Measurements from ENCODE around the gene BTBD2.

The BTBD2 gene

DNA sequence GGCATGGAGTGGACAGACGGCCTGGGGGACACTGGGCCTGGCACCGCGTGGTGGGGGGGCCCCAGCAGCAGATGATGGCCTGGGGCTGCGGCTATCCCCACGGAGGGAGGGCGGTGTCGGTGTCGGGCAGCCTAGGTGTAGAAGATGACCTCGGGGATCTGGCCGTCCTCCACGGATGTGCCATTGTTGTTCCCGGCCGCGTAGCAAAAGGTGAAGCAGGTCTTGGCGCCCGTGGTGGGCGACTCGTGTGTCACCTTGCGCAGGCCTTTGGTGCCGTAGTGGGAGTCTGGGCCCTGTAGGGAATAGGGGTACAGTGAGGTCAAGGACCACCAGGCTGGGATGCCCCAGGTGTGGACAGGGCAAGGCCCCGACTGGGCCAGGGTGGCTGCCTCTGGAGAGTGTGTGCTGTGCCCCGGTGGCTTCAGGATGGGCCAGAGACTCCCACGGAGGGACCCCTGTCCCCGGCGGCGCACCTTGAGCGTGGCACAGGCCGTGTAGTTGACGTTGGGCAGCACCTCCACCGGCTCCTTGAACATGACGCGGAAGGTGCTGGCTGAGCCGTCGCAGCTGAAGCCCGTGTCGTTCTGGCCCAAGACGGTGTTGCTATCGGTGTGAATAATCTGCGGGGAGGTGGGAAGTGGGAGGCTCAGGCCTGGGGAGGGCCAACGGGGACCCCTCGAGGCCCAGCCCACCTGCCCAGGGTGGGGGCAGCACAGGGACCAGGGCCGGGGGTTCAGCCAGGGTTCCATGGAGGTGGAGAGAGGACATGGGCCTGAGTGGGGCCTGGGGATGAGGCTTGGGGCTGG lies 29.0 kb downstream of the BTBD2 start:
- no peak for DNase-seq (ENCODE audit: low read depth in 2 of 2)

DNA sequence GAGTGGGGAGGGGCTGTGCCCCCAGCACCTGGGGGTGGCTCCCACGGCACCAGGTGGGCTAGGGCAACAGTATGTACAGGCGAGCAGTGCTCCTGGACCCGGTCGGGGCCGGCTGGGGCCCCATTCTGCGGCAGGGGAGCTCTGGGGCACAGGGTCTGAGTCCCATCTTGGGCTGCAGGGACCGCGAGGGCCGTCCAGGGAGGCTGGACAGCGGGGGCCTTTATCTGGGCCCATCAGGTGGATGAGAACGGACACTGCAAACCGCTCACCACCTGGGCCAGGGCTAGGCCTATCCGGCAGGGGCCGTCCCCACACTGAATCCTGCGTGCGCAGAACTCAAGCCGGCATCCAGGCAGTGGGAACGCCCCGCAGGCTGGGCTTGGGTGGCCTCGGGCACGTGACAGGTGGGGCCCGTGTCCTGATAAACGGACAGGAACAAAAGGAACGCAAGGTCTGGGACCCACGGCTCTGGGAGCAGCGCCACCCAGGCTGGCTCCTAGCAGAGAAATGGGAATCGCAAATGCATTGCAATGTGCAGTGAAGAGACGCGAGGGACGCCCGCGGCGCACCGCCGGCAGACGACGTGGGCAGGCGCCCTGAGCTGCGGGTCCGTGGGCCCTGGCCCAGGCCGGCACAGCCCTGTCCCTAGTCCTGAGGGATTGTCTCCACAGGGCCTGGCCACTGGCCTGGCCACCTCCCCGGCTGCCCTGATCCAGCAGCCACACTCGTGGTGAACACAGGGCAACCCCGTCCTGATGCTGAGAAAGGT lies 29.7 kb downstream of the BTBD2 start:
- DNase-seq (ENCODE audit: low read depth in 2 of 2) = no peak

DNA sequence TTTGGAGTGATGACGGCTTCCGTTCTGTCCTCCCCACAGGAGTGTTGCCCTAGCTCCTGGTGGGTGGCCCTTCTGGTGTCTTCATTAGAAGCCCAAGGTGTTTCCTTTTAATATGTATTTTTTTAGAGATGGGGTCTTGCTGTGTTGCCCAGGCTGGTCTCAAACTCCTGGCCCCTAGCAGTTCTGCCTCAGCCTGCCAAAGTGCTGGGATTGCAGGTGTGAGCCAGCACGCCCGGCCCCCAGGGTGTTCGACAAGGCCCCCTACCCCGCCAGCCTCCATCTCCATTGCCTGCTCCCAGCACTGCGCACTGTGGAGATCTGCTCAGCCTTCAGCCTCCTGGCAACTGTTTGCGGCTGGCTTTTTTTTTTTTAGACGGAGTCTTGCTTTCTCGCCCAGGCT lies 31.2 kb downstream of the BTBD2 start:
- DNase-seq (ENCODE audit: low read depth in 2 of 2) = no peak

DNA sequence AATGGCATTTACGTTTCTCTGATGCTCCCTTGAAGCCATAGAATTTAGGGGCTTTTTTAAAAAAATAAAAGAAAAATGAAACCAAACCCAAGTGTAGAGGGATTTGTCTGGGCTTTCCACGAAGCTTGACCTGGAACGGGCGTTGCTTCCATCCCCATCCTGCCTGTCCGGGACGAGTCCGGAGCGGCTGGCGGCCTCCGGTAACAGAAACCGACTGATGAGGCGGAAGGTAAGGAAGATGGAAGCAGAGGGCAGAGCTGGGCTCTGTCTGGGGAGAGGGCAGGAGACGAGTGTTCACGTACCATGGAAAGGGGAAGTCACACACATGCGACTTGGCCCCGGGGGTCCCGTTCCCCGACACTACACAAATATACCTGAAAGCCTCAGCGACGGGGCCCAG lies 34.3 kb downstream of the BTBD2 start:
- DNase-seq (ENCODE audit: low read depth in 2 of 2) = no peak

DNA sequence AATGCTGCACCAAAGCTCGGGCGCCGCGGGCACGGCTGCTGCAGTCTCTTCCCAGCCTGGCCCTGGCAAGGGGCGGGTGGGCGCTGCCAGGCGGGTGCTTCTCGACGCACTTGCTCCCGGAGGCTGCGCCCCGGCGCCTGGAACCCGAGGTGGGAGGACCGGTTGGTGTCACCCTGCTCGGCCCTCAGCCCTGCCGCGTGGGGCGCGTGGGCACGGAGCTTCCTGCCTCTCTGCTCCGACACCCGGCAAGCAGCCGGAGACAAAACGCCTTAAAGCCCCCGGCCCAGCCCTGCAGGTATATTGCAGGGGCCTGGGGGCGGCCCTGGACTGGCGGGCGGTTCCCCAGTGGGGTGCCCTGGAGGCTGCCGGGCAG lies 34.7 kb downstream of the BTBD2 start:
- no peak for DNase-seq (ENCODE audit: low read depth in 2 of 2)

DNA sequence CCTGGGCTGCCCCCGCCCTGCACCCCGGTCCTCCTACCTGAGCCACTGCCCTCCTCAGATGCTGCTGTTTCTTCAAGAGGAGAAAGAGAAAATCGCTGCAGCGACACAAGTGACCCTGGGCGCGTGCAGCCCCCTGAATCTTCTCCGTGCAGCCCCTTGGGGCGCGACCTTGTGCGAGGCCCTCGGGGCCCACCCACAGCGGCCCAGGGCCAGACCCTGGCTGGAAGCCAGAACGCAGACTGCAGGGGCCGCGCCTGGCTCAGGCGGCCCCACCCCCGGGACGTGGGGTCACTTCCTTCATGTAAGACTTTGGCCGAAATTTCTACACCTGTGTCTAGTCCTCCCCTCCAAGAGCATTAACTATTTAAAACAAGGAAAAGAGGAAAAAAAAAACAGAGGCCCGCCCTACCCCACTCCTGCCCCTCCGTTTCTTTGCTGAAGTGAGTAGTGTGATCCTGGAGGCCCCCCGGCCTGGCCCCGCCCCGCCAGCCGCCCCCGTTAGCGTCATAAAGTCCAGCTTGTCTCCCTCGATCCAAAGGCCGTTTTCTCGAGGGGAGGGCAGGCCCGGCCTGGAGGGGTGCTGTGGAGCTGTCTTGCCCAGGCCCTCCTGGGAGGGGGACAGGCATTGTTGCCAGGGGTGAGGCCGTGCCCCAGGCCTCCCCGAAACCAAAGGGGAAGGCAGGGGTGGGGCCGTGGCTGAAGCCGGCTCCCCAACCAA lies 35.3 kb downstream of the BTBD2 start:
- no peak for DNase-seq (ENCODE audit: low read depth in 2 of 2)

DNA sequence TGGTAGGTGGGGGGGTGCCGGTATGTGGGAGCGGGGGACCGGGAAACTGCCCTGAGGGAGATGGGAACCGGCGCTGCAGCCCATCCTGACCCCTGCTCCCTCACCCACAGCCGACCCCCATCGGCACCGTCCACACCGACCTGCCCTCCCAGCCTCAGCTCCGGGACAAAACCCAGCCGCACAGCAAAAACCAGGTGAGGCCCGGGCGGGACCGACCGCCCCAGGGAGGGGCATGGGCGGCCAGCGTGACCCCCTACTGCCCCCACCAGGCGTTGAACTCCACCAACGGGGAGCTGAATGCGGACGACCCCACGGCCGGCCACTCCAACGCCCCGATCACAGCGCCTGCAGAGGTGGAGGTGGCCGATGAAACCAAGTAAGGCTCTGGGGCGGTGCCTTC lies 35.9 kb downstream of the BTBD2 start:
- DNase-seq (ENCODE audit: low read depth in 2 of 2) = no peak

DNA sequence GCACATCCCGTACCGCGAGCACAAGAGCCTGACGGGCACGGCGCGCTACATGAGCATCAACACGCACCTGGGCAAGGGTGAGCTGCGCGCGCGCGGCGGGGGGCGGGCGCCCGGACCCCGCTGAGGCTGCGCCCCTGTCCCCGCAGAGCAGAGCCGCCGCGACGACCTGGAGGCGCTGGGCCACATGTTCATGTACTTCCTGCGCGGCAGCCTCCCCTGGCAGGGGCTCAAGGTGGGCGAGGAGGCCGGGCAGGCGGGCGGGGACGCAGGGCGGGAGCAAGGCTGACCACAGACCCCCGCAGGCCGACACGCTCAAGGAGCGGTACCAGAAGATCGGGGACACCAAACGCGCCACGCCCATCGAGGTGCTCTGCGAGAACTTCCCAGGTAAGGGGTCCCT lies 36.5 kb downstream of the BTBD2 start:
- no peak for DNase-seq (ENCODE audit: low read depth in 2 of 2)

DNA sequence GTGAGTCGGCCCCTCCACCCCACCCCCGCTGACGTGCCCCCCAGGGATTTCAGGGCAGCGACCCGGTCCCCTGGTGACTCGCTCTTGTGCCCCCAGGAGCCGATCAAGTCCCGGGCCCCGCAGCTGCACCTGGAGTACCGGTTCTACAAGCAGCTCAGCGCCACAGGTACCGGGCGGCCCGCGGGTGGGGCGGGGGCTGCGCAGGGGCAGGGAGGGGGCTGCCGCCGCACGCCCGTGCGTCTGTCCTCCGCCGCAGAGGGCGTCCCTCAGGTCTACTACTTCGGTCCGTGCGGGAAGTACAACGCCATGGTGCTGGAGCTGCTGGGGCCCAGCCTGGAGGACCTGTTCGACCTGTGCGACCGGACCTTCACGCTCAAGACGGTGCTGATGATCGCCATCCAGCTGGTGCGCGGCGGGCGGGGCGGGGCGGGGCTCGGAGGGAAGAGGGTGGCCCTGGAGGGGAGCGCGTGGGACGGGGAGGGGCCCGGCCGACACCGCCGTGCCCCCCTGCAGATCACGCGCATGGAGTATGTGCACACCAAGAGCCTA lies 37.1 kb downstream of the BTBD2 start:
- DNase-seq (ENCODE audit: low read depth in 2 of 2) = no peak

DNA sequence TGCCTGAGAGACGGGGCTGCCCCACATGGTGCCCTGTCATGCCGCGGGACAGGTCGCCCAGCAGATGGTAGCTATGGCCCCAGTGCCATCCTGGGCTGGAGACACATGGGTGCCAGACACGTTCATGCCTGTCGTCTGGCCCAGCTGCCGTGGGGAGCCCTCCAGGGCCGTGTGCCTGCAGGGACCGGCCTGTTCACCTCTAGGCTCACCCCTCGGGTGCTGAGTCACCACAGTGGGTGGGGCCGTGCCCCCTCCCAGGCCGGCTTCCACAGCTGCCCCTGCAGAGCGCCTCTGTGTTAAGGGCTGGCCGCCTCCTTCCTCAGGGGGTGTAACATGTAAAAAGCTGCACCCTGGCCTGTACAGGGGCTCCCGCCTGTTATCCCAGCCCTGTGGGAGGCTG lies 38.4 kb downstream of the BTBD2 start:
- DNase-seq (ENCODE audit: low read depth in 2 of 2) = no peak

DNA sequence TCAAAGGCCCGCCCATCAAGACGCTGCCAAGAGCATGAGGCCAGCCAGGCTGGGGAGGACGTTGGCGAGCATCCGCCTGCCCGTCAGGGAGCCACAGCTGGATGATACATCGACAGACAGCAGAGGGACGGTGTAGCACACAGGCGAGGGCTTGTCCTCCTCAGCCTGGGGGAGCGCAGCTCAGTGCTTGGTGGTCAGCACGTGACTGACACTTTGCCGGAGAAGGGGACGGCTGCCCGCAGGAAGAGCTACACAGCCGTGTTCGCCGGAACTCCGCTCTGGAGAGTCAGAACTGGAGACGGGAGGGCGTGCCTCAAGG lies 40.4 kb downstream of the BTBD2 start:
- no peak for DNase-seq (ENCODE audit: low read depth in 2 of 2)

DNA sequence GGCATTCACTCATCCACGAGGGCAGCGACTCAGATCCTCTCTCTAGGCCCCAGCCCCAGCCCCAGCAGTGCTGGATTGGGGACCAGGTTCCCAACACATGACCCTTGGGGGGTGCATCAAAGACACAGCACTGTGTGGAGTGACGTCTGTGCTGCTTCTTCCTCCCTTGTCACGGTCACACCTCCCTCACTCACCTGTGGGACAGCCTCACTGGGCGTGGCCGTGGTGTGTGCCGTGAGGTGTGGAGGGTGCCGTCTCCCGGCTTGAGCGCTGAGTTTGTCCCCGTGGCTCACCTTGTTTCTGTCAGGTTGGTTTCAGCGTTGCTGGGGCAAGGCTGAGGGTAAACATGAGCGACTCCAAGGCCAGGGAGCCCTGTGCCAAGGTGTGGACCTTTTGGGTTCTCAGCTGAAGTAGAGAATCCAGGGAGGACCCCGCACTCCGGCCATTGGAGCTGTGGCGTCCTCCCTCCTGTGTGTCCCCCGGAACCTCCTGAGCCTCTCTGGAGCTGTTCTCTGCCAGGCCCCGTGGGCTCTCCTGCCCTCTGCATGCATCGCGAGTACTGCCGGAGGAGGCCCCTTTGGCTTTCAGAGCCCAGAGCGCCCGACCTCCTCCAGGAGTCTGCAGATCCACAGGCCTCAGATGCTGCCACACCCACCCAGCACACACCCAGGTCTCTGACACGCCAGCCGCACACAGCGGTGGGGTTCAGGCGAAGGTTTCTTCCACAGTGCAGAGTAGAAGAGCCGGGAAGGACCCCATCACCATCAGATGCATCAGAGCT lies 40.9 kb downstream of the BTBD2 start:
- no peak for DNase-seq (ENCODE audit: low read depth in 2 of 2)

DNA sequence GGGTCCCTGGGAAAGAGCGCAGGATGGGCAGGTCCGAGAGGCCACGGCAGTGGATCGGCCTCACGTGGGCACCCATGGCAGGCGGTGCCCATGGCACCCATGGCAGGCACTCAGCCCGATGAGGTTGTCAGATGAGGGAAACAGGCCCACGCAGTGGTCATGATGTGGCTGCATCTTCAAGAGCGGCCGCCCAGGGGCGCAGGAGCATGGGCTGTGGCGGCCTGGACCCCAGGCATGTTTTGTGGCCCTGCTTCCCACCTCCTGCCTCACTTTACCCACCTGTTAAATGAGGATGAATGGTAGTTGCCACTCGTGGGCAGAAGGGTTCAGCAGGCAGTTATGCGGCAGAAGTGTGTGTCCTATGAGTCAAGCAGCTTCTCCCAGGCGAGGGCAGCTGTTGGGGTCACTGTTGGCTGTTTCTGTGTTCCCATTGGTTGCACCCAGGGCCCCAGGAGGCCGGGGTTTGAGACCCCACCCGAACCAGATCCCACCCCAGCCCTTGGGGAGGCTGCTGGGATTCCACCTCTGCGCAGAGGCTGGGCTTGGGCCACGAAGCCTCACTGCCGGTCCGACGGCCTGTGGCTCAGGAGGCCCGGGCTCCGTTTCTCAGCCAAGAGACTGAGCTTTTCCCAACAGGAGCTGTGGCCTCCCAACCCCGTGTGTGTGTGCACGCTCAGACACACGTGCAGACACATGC lies 44.6 kb downstream of the BTBD2 start:
- no peak for DNase-seq (ENCODE audit: low read depth in 2 of 2)

DNA sequence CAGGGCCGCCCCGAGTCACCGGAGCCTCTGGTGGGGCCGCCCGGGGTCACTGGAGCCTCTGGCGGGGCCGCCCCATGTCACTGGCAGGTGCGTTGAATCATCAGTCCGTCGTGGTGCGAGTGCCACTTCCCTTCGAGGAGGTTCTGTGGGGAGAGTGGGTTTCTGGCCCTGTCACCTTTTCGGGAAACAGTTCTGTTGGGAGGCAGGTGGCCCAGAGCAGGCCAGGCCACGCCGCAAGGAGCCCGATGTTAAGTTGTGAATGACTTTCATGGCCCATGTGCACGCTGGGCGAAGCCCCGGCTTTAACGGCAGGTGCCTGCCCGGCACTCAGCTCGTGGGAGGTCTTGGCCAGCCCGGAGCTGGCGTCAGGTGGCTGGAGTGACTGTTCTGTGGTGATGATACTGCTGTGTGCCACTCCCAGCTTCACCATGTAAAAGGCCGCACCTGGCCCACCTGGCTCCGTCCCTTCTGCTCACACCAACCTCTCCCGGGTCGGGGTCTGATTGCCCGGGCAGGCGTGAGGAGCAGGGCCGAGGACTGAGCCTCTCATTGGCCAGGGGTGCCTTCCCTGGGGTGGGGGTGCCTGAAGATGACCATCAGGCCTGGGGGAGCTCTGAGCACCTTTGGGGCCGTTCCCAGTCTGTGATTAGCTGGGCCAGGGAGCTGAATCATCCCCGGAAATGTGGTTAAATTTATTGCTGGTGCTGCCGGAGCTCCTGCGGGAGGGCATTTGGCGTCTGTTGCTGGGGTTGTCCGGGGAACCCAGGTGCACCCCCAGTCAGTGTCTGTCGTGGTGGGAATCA lies 45.3 kb downstream of the BTBD2 start:
- no peak for DNase-seq (ENCODE audit: low read depth in 2 of 2)

DNA sequence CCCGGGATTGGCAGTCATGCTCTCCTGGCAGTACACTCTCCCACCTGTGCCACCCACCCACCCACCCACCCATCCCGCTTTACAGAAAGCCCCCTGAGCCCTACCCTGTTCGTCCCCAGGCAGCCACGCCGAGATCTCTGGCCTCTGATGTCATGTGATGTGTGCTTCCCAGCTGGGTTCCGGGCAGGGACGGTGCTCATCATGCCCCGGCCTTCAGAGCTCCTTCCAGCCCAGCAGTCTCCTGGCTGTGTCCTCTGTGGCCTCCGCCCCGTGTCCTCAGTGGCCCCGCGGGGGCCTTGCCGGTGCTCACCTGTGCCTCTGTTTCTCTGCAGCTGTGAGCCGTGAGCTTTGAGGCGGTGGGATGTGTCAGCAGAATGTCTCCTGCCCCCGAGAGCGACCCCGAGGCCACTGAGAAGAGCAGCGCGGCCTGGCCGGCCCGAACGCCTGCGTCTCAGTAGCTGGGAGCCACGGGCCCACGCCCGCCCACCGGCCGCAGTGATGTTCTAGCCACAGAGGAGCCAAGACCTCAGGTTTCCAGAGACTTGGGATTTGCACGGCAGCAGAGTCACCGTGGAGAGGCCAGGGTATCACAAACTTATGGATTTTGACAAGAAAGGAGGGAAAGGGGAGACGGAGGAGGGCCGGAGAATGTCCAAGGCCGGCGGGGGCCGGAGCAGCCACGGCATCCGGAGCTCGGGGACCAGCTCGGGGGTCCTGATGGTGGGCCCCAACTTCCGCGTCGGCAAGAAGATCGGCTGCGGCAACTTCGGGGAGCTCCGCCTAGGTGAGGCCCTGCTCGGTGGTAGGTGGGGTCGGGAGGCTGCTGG lies 46.1 kb downstream of the BTBD2 start:
- DNase-seq (ENCODE audit: low read depth in 2 of 2) = no peak

DNA sequence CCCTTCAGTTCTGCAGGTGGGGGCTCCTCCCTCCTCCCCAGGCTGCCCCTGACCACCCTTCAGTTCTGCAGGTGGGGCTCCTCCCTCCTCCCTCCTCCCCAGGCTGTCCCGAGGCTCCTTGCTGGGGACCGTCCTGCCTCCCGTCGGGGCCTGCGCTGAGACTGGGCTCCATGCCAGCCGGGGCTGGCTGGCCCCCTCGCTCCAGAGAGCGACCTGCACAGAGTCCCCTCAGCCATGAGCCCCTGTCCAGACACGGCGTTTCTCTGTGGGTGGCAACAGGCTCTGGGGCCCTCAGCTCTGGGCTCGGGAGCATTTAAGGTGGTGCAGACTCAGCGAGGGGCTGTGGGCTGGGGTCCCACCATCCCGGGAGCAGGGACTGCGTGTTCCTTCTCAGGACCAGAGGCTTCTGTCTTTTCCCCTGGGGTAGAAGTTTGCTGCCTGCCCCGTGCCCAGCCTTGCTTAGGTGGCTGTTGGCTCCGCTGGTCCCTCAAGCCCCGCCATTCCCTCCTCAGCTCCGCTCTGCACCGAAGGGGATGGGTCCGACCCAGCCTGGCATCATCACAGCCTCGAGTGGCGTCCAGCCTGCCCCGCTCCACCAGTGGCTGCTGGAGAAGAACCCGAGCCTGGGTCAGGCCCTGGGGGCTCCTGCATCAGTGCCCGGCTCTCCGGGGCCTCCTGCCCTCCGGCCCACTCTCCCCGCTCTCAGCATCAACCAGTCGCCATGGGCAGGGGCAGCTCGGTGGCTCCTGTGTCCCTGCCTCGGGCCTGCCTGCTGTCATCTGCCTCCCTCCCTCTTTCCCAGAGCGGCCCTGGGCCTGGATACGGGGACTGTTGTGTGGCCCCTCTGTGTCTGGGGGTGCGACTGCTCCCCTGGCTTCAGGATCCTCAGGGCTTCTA lies 47.0 kb downstream of the BTBD2 start:
- no peak for DNase-seq (ENCODE audit: low read depth in 2 of 2)

DNA sequence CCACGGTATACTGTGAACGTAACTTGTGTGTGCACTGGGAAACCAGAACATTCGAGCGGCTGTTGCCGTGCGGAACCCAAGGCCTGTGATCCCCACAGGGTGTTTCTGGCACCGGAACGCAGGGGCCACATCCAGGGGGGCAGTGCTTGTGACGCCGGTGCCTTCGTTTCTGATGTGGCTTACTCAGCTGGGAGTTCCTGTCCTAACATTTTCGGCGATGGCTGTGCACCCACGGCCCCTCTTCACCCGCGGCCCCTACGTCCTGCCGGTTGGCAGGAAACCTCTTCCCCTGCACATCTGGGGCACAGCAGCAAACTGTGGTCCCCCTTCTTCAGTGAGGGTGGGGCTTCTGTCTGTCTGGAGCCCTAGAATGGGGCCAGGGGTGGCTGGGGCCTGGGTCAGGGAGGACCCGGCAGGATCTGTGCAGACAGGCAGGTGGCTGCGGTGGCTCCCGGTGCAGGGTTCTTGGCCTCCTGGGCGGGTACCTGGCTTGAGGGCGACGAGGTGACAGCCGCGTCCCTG lies 48.4 kb downstream of the BTBD2 start:
- DNase-seq (ENCODE audit: low read depth in 2 of 2) = no peak

DNA sequence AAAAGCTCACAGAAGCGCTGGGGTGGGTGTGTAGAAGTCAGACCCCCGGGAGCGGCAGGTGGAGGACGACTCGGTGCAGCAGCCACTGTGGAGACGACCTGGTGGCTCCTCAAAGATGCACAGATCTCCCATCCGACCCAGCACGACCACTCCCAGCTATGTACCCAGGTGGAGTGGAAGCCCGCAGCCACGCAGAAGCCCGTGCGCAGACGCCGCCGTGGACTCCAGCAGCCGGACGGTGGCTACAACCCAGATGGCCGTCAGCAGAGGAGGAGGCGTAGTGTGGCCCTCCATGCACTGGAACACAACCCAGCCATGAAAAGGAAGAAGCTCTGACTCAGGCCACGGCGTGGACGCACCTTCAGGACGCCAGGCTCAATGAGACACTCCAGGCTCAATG lies 52.8 kb downstream of the BTBD2 start:
- DNase-seq (ENCODE audit: low read depth in 2 of 2) = no peak
